Dendritic cell treated with granulocyte-macrophage colony-stimulating factor and Interleukin-4, amounts not matched to agents 40 ng/mL and 50 ng/mL, for 4 days (primary cell): ENCODE data around the gene PHLPP2.
"Not testable (repeated sequence)": the region's sequence is repeated elsewhere in the genome, so short reads cannot be mapped to it uniquely, and the experiment has no call there.

Experiments used
- H3K27ac Mint-ChIP-seq: one replicate; pipeline ENCODE4 v1.8.0; 2022; ENCODE audit warnings: mild to moderate bottlenecking, mixed read lengths
- H3K27me3 Mint-ChIP-seq: one replicate; pipeline ENCODE4 v1.8.0; 2022; ENCODE audit warnings: mild to moderate bottlenecking, mixed read lengths
- H3K36me3 Mint-ChIP-seq: one replicate; pipeline ENCODE4 v1.8.0; 2022; ENCODE audit warnings: low read depth, mixed read lengths
- H3K4me1 Mint-ChIP-seq: one replicate; pipeline ENCODE4 v1.8.0; 2022; ENCODE audit warnings: low read depth, mixed read lengths
- H3K4me3 Mint-ChIP-seq: one replicate; pipeline ENCODE4 v1.8.0; 2022; ENCODE audit warnings: mild to moderate bottlenecking, moderate library complexity, mixed read lengths
- H3K9me3 Mint-ChIP-seq: one replicate; pipeline ENCODE4 v1.8.0; 2022; ENCODE audit warnings: mixed read lengths
- intact Hi-C: fragments of 100-400 bp; cut with micrococcal nuclease; formaldehyde crosslinking; loops from one replicate; pipeline ENCODE4 v1.15.0; 2022

PHLPP2 gene

GRCh38 chr16:71600822-71601221 lies 123.7 kb downstream of the PHLPP2 start:
- no peak overlapping the region for H3K27ac Mint-ChIP-seq
- H3K4me1 Mint-ChIP-seq, result no peaks in the 10 kb centered on the region
- intact Hi-C loops, result no loop called here
- no peak overlapping the region for H3K4me3 Mint-ChIP-seq
- peaks cover 4% of the 10 kb centered on the region for H3K27me3 Mint-ChIP-seq
- H3K36me3 Mint-ChIP-seq, result no peaks in the 10 kb centered on the region
- no peaks in the 10 kb centered on the region for H3K9me3 Mint-ChIP-seq

GRCh38 chr16:71598426-71598825 lies 126.1 kb downstream of the PHLPP2 start:
- H3K9me3 Mint-ChIP-seq, H3K27ac Mint-ChIP-seq, H3K4me1 Mint-ChIP-seq, H3K36me3 Mint-ChIP-seq, H3K27me3 Mint-ChIP-seq, intact Hi-C loops, H3K4me3 Mint-ChIP-seq: not testable (repeated sequence)

GRCh38 chr16:71595340-71595826 lies 129.1 kb downstream of the PHLPP2 start:
- H3K36me3 Mint-ChIP-seq, result not testable (repeated sequence)

More at GRCh38 chr16:71595340-71595826, 129.1 kb downstream of the PHLPP2 start:
- H3K4me1 Mint-ChIP-seq, intact Hi-C loops, H3K27ac Mint-ChIP-seq, H3K4me3 Mint-ChIP-seq, H3K9me3 Mint-ChIP-seq: not testable (repeated sequence)
- peaks cover 11% of the 10 kb centered on the region for H3K27me3 Mint-ChIP-seq
